Hepatocyte (in vitro differentiated cells): ENCODE results near the gene FDXR. TPM values are rescaled to one million over a fixed set of nuclear protein-coding genes. Genes with fewer than 3 reads are reported as not detected.

Source experiments
- DNase-seq: peaks from one replicate; pipeline ENCODE4 v3.0.0-alpha.2; 2016; ENCODE audit warnings: low spot score
- H2AFZ ChIP-seq: fragments of 200-600 bp; sonication (generic); 2 replicates; pipeline ENCODE4 v1.6.0; 2016; ENCODE audit warnings: antibody characterized with exemption, mild to moderate bottlenecking
- H3K27ac ChIP-seq: fragments of 200-600 bp; sonication (generic); 2 replicates; pipeline ENCODE4 v1.5.1; 2016; ENCODE audit warnings: mild to moderate bottlenecking
- H3K27me3 ChIP-seq: fragments of 200-600 bp; sonication (generic); 2 replicates; pipeline ENCODE4 v1.6.1; 2016
- H3K36me3 ChIP-seq: fragments of 200-600 bp; sonication (generic); replicated peaks from 2 replicates; pipeline ENCODE4 v1.5.1; 2016; ENCODE audit warnings: low read depth; ENCODE audit not compliant: insufficient read depth
- H3K4me1 ChIP-seq: fragments of 200-600 bp; sonication (generic); 2 replicates; pipeline ENCODE4 v1.5.1; 2016; ENCODE audit warnings: mild to moderate bottlenecking, moderate library complexity; ENCODE audit not compliant: insufficient read depth
- H3K4me2 ChIP-seq: fragments of 200-600 bp; sonication (generic); 2 replicates; pipeline ENCODE4 v1.6.0; 2016
- H3K4me3 ChIP-seq: fragments of 200-600 bp; sonication (generic); 2 replicates; pipeline ENCODE4 v1.5.1; 2016; ENCODE audit warnings: mild to moderate bottlenecking
- H3K79me2 ChIP-seq: fragments of 200-600 bp; sonication (generic); 2 replicates; pipeline ENCODE4 v1.6.0; 2017; ENCODE audit warnings: mild to moderate bottlenecking
- H3K9me2 ChIP-seq: fragments of 200-600 bp; sonication (generic); replicated peaks from 2 replicates; pipeline ENCODE4 v1.6.0; 2017; ENCODE audit warnings: mild to moderate bottlenecking; ENCODE audit not compliant: insufficient read depth
- H3K9me3 ChIP-seq: fragments of 200-600 bp; sonication (generic); 2 replicates; pipeline ENCODE4 v1.5.1; 2016; ENCODE audit warnings: low read depth, mild to moderate bottlenecking
- H4K20me1 ChIP-seq: fragments of 200-600 bp; sonication (generic); 2 replicates; pipeline ENCODE4 v1.6.0; 2016; ENCODE audit warnings: mild to moderate bottlenecking; ENCODE audit not compliant: insufficient read depth, poor library complexity, severe bottlenecking
- EZH2 ChIP-seq: fragments of 200-600 bp; sonication (generic); IDR thresholded peaks from 2 replicates; pipeline ENCODE4 v1.6.1; 2016; ENCODE audit warnings: antibody characterized with exemption, mild to moderate bottlenecking, borderline replicate concordance
- EZH2phosphoT487 ChIP-seq: fragments of 200-600 bp; sonication (generic); IDR thresholded peaks from one replicate; pipeline ENCODE4 v1.6.1; 2018; ENCODE audit warnings: antibody characterized with exemption, mild to moderate bottlenecking, low read depth, moderate library complexity; ENCODE audit not compliant: unreplicated experiment, severe bottlenecking
- WGBS: methylation state at CpG from one replicate; pipeline ENCODE4 v1.1.6; 2016; ENCODE audit warnings: low lambda C conversion rate; ENCODE audit errors: missing lambda C conversion rate; 5-methylcytosine and 5-hydroxymethylcytosine counted together
- polyA plus RNA-seq: library from polyadenylated mRNA; unstranded; fragments of >200 nt; fragmentation: Nextera tagmentation; extraction: Ambion mirVana; gene quantifications from 2 replicates; pipeline ENCODE4 v1.2.1, GENCODE V29; 2016
- total RNA-seq: library from RNA; depleted of rRNA; stranded (reverse); fragments of >200 nt; gene quantifications from 2 replicates; pipeline ENCODE4 v1.2.3, GENCODE V29; 2014
- TF ChIP-seq, protein P1 (sequence below): fragments of 200-600 bp; sonication (generic); IDR thresholded peaks from 2 replicates; pipeline ENCODE4 v1.5.1; 2016; ENCODE audit warnings: antibody characterized with exemption, mild to moderate bottlenecking; ENCODE audit not compliant: poor library complexity

The FDXR gene
- total and polyA plus RNA-seq, 2 experiments from 2014 or later: 12.2 to 14.2 TPM

DNA sequence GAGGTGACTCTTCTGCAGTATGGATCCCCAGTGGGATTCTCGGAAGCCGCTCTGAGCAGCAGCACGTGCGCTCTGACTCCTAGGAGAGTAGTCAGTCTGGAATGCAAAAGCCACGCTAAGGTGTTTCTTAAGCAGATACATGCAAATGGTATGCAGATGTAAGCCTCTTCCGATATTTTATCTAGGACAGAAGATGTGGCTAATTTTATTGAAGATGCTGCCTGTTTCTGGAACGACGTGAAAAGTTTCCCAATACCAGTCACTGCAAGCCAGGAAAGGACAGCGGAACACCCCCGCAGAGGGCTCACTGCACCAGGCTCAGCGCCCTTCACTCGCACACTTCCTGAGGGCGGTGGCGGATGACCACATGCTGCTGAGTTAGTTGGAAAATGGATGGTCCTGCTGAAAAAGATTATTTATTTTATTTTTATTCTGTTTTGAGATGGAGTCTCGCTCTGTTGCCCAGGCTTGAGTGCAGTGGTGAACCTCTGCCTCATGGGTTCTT lies 10.5 kb upstream of the FDXR start:
- H3K27me3 ChIP-seq: no peaks in the 10 kb centered on the region

DNA sequence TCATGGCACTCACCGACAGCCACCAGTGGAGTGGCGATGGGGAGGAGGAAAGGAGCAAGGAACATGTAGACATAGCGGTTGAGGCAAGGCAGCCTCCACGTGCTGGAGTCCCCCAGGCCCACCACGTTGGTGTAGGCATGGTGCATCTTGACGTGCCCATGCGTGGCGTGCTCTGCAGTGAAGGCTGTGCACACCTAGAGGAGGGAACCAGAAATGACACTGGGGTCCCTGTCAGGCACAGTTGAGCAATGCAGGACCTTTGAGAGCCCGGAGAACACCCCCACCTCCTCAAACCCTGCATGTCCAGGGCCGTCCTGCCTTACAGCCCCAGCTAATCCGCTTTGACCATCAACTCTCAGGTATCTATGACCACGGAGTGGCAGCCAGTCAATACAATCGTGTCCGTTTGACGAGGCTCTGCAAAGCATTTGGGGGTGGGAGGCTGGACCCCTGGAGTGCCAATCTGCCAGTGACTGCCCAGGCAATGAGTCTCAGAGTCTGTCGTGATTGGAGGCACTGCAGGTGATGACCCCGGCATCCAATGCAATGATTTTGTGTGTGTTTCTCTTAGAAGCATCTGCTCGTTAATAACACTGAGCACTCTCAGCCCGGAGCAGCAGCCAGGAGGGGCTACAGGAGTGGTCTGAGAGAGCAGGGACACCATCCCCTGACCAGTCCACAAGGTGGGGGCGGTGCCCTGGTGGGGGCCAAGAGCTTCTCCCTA lies 9.9 kb upstream of the FDXR start:
- H3K27me3 ChIP-seq: no peaks in the 10 kb centered on the region
- H3K9me2 ChIP-seq: no peaks in the 10 kb centered on the region
- DNase-seq: no peak
- H3K4me3 ChIP-seq: no peak overlapping the region
- 82% methylated on average over 20 of the region's 20 CpGs for WGBS
- no peaks in the 10 kb centered on the region for H4K20me1 ChIP-seq
- H3K27ac ChIP-seq: no peak overlapping the region
- H3K4me1 ChIP-seq: no peaks in the 10 kb centered on the region
- TF ChIP-seq EZH2: no peak
- TF ChIP-seq, protein P1, sequence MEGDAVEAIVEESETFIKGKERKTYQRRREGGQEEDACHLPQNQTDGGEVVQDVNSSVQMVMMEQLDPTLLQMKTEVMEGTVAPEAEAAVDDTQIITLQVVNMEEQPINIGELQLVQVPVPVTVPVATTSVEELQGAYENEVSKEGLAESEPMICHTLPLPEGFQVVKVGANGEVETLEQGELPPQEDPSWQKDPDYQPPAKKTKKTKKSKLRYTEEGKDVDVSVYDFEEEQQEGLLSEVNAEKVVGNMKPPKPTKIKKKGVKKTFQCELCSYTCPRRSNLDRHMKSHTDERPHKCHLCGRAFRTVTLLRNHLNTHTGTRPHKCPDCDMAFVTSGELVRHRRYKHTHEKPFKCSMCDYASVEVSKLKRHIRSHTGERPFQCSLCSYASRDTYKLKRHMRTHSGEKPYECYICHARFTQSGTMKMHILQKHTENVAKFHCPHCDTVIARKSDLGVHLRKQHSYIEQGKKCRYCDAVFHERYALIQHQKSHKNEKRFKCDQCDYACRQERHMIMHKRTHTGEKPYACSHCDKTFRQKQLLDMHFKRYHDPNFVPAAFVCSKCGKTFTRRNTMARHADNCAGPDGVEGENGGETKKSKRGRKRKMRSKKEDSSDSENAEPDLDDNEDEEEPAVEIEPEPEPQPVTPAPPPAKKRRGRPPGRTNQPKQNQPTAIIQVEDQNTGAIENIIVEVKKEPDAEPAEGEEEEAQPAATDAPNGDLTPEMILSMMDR: no peak
- no peak for TF ChIP-seq EZH2phosphoT487
- H3K79me2 ChIP-seq: no peaks in the 10 kb centered on the region
- H3K9me3 ChIP-seq: no peaks in the 10 kb centered on the region
- H2AFZ ChIP-seq: no peak overlapping the region
- no peaks in the 10 kb centered on the region for H3K36me3 ChIP-seq
- no peak overlapping the region for H3K4me2 ChIP-seq

More for the DNA sequence above, 10.5 kb upstream of the FDXR start:
- H3K9me2 ChIP-seq: no peaks in the 10 kb centered on the region
- DNase-seq: no peak
- no peak overlapping the region for H2AFZ ChIP-seq
- WGBS: 80% methylated on average over 15 of the region's 15 CpGs
- H3K9me3 ChIP-seq: no peaks in the 10 kb centered on the region
- H3K4me2 ChIP-seq: no peak overlapping the region
- no peaks in the 10 kb centered on the region for H4K20me1 ChIP-seq
- H3K27ac ChIP-seq: no peak overlapping the region
- H3K4me3 ChIP-seq: no peak overlapping the region
- H3K79me2 ChIP-seq: no peaks in the 10 kb centered on the region
- no peaks in the 10 kb centered on the region for H3K4me1 ChIP-seq
- no peaks in the 10 kb centered on the region for H3K36me3 ChIP-seq
- TF ChIP-seq EZH2 (no peak), EZH2phosphoT487 (no peak)
- TF ChIP-seq, protein P1: no peak

DNA sequence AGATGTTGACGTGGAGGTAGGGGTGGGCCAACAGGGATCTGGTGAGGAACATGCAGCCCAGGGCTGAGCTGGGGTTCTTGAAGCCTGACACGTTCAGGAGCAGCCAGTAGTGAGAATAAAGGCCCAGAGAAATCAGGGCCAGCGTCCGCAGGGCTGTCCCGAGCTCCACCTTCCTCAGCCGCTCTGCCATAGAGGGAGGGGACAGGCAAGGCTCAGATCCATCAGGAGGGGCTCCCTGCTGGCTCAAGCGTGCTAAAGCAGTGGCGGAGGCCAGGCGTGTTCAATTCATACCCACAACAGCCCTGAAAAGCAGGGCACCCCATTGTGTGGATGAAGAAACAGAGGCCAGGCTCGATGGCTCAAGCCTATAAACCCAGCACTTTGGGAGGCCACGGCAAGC lies 8.3 kb upstream of the FDXR start:
- 75% methylated on average over 11 of the region's 11 CpGs for WGBS
- Histone ChIP-seq H3K27me3 (no peaks in the 10 kb centered on the region), H3K4me2 (no peak overlapping the region), H3K4me1 (no peaks in the 10 kb centered on the region), H3K9me3 (no peaks in the 10 kb centered on the region), H4K20me1 (no peaks in the 10 kb centered on the region), H2AFZ (no peak overlapping the region), H3K27ac (no peak overlapping the region), H3K79me2 (no peaks in the 10 kb centered on the region), H3K4me3 (no peak overlapping the region), H3K36me3 (no peaks in the 10 kb centered on the region), H3K9me2 (no peaks in the 10 kb centered on the region)
- TF ChIP-seq, protein P1: no peak
- no peak for TF ChIP-seq EZH2phosphoT487
- DNase-seq: no peak
